Measurements from ENCODE around the gene FRS2.

FRS2 gene, protein sequence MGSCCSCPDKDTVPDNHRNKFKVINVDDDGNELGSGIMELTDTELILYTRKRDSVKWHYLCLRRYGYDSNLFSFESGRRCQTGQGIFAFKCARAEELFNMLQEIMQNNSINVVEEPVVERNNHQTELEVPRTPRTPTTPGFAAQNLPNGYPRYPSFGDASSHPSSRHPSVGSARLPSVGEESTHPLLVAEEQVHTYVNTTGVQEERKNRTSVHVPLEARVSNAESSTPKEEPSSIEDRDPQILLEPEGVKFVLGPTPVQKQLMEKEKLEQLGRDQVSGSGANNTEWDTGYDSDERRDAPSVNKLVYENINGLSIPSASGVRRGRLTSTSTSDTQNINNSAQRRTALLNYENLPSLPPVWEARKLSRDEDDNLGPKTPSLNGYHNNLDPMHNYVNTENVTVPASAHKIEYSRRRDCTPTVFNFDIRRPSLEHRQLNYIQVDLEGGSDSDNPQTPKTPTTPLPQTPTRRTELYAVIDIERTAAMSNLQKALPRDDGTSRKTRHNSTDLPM

GRCh38 chr12:69470189-69471075 lies at the start of gene FRS2:
Gene FRS2, plus strand, starts transcription at chr12:69470388. Its CDS starts 98,643 bp downstream, at chr12:69569031.
- peak; percentile 33 for TF ChIP-seq CTCF (IDR thresholded peaks at IDR 0.05; ENCODE audit: insufficient read depth, missing control alignments)
- FAIRE-seq (no peak), DNase-seq (ENCODE audit: insufficient read length, low spot score) (peak; percentile 84)

GRCh38 chr12:69421548-69421947 lies 48.6 kb upstream of the FRS2 start:
- no peak for FAIRE-seq
- DNase-seq (ENCODE audit: insufficient read length, low spot score), result no peak
- TF ChIP-seq CTCF (IDR thresholded peaks at IDR 0.05; ENCODE audit: insufficient read depth, missing control alignments), result no peak

- DNase-seq (ENCODE audit: insufficient read length, low spot score) (no peak), FAIRE-seq (no peak)
- TF ChIP-seq CTCF (IDR thresholded peaks at IDR 0.05; ENCODE audit: insufficient read depth, missing control alignments), result no peak
These were observed 46.9 kb upstream of the FRS2 start for GRCh38 chr12:69423037-69423905.

GRCh38 chr12:69425417-69425816 lies 44.8 kb upstream of the FRS2 start:
- FAIRE-seq (no peak), DNase-seq (ENCODE audit: insufficient read length, low spot score) (no peak)
- no peak for TF ChIP-seq CTCF (IDR thresholded peaks at IDR 0.05; ENCODE audit: insufficient read depth, missing control alignments)

DNA sequence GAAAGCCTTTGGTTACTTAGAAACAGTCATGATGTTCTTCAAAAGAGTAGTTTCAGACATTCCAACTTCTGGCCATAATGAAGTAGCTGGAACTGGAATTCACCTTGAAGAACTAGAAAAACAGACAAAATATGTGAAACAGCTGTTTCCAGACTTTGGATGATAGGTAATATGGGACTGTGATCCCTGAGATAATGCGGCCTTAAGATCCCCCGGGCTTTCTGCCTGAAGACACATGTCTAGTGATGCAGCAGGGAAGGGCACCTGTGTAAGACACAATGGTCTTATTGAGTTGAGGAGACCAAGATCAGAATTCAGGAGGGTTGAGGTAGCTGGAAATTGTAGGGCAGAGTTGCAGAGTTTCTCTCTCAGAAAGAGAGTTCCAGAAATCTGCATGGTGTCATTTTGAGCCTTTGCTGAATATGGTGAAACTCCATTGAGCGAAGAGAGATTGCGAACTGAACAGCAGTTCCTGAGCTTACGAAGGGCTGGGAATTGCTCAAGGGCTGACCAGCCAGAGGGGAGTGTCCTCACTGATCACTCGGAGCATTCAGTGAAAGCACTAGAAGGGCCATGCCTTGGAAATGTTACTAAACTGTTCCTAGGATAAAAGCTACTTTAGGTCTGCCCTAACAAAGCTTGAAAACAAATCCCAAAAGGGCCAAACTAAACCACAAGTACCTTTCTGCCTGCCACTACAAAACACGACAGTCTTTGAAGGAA lies 41.7 kb upstream of the FRS2 start:
- FAIRE-seq, result no peak

More for the DNA sequence above, 41.7 kb upstream of the FRS2 start:
- DNase-seq (ENCODE audit: insufficient read length, low spot score), result no peak
- TF ChIP-seq CTCF (IDR thresholded peaks at IDR 0.05; ENCODE audit: insufficient read depth, missing control alignments), result no peak

All from D721Med (cell line).